ENCODE data around the gene KRTAP1-5. TPM values are rescaled to one million over a fixed set of nuclear protein-coding genes. Genes with fewer than 3 reads are reported as not detected.

The KRTAP1-5 gene
- total RNA-seq, 5 donors from 2014 or later (not counting 1 experiment from before 2014, with no cell fraction given): not detected

DNA sequence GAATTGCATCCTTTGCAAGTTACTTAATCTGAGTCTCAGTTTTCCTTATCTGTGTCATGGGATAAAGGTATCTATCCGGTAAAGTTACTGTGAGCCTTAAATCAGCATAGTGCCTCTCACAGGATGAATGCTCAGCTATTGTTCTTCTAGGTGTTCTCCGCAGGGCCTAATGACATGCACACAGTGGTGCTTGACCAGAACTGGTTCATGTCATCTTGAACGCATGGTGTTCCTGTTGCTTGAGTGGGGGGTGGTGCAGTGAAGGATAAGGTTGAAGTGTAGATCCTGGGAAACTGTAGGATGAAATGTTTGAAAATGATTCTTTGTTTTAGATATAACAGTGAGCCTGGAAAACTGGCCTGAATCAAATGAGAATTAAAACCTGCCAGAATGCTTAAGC, 46.9 kb downstream of the KRTAP1-5 start:
- WGBS (ENCODE audit: insufficient coverage): 100% methylated on average over 3 of the region's 3 CpGs
- H3K4me3 ChIP-seq (ENCODE audit: control insufficient read depth in 1 of 2, extremely low read depth in 1 of 2, low read length in 1 of 2): no peak overlapping the region
- Mint-ChIP-seq H3K4me1 (no peaks in the 10 kb centered on the region), H3K27ac (no peak overlapping the region), H3K36me3 (no peaks in the 10 kb centered on the region), H3K27me3 (peaks cover 32 to 35% of the 10 kb centered on the region in 2 donors), H3K9me3 (no peaks in the 10 kb centered on the region), H3K4me3 (no peak overlapping the region)
- peaks cover 0 to 16% of the 10 kb centered on the region in 2 experiments for H3K27me3 ChIP-seq (replicated peaks in 1 of 2; ENCODE audit: control insufficient read depth in 2 of 2, extremely low read depth in 1 of 2, insufficient read depth in 2 of 2, low read length in 1 of 2)
- no peak overlapping the region for H3K27ac ChIP-seq (ENCODE audit: low read length)
- no peaks in the 10 kb centered on the region for H3K4me1 ChIP-seq (ENCODE audit: control insufficient read depth in 1 of 2, extremely low read depth in 1 of 2, insufficient read depth in 2 of 2, low read length in 2 of 2)
- no peak for DNase-seq
- ATAC-seq (replicated peaks in 1 of 4): no peak
- ChIA-PET POLR2A (no interaction called here), CTCF (no interaction called here)
- no peaks in the 10 kb centered on the region for H3K36me3 ChIP-seq (ENCODE audit: control insufficient read depth in 2 of 2, extremely low read depth in 1 of 2, insufficient read depth in 1 of 2, low read length in 1 of 2)
- no peaks in the 10 kb centered on the region for H3K9me3 ChIP-seq

DNA sequence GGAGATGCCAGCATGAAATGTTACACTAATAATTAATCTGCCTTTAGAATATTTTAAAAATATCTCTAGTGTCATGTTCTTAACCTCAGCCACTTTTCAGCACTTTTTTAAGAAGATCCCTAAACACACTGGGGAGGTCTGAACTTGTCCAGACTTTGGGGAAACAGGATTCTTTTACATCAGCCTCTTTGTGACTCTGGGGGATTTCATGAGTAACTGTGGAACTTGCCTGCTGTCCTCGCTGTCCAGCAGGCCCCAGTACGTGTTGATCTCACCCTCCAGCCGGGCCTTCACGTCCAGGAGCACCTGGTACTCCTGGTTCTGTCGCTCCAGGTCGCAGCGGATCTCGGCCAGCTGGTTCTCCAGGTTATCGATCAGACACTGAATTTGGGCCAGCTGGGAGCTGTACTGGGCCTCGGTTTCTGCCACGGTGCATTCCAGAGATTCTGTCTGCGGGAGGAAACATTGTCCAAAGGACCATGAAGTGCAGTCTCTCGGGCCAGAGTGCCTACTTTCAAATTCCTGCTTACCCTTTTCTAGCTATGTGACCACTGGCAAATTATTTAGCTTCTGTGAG, 48.3 kb downstream of the KRTAP1-5 start:
- H3K36me3 ChIP-seq (ENCODE audit: control insufficient read depth in 2 of 2, extremely low read depth in 1 of 2, insufficient read depth in 1 of 2, low read length in 1 of 2): no peaks in the 10 kb centered on the region
- no peak overlapping the region for H3K4me3 ChIP-seq (ENCODE audit: control insufficient read depth in 1 of 2, extremely low read depth in 1 of 2, low read length in 1 of 2)
- WGBS (ENCODE audit: insufficient coverage): 77% methylated on average over 12 of the region's 13 CpGs
- H3K4me1 Mint-ChIP-seq: no peaks in the 10 kb centered on the region
- no peaks in the 10 kb centered on the region for H3K4me1 ChIP-seq (ENCODE audit: control insufficient read depth in 1 of 2, extremely low read depth in 1 of 2, insufficient read depth in 2 of 2, low read length in 2 of 2)
- ChIA-PET CTCF (no interaction called here), POLR2A (no interaction called here)
- peaks cover 0 to 16% of the 10 kb centered on the region in 2 experiments for H3K27me3 ChIP-seq (replicated peaks in 1 of 2; ENCODE audit: control insufficient read depth in 2 of 2, extremely low read depth in 1 of 2, insufficient read depth in 2 of 2, low read length in 1 of 2)
- no peaks in the 10 kb centered on the region for H3K9me3 ChIP-seq
- ATAC-seq (replicated peaks in 1 of 4) (no peak), DNase-seq (no peak)
- H3K4me3 Mint-ChIP-seq: no peak overlapping the region
- no peaks in the 10 kb centered on the region for H3K9me3 Mint-ChIP-seq
- no peaks in the 10 kb centered on the region for H3K36me3 Mint-ChIP-seq
- peaks cover 31 to 35% of the 10 kb centered on the region in 2 donors for H3K27me3 Mint-ChIP-seq
- H3K27ac ChIP-seq (ENCODE audit: low read length): no peak overlapping the region
- H3K27ac Mint-ChIP-seq: no peak overlapping the region

Other genes starting within 250 kb of the KRTAP1-5 start
- gene KRT27, start 244.7 kb downstream of the KRTAP1-5 start, total RNA-seq: not detected
- gene KRT28, start 227.2 kb downstream of the KRTAP1-5 start, total RNA-seq: not detected
- gene KRT10, start 204.6 kb downstream of the KRTAP1-5 start, total RNA-seq: 10 to 100 TPM; 27.2 to 35.3 (median 31.4) TPM
- under 1 TPM in 1 of 5 donors, not detected in 4; 0.10 TPM for gene KRT12, start 160.0 kb downstream of the KRTAP1-5 start, total RNA-seq
- under 1 TPM in 1 of 5 donors, not detected in 4; 0.47 TPM for gene KRT20, start 142.0 kb downstream of the KRTAP1-5 start, total RNA-seq
- not detected for gene KRT23, start 89.6 kb downstream of the KRTAP1-5 start, total RNA-seq
- gene KRT39, start 60.3 kb downstream of the KRTAP1-5 start, total RNA-seq: not detected
- gene KRT40, start 42.9 kb downstream of the KRTAP1-5 start, total RNA-seq: not detected
- not detected for gene KRTAP3-3, start 33.0 kb downstream of the KRTAP1-5 start, total RNA-seq
- not detected for gene KRTAP3-2, start 27.3 kb downstream of the KRTAP1-5 start, total RNA-seq
- gene KRTAP3-1, start 18.1 kb downstream of the KRTAP1-5 start, total RNA-seq: not detected
- gene KRTAP1-4, start 3.0 kb upstream of the KRTAP1-5 start, total RNA-seq: not detected
- not detected for gene KRTAP1-3, start 7.7 kb upstream of the KRTAP1-5 start, total RNA-seq
- gene KRTAP1-1, start 14.2 kb upstream of the KRTAP1-5 start, total RNA-seq: not detected
- not detected for gene KRTAP2-1, start 20.1 kb upstream of the KRTAP1-5 start, total RNA-seq
- not detected for gene KRTAP2-2, start 28.0 kb upstream of the KRTAP1-5 start, total RNA-seq
- not detected for gene KRTAP2-3, start 32.9 kb upstream of the KRTAP1-5 start, total RNA-seq
- gene KRTAP2-4, start 38.7 kb upstream of the KRTAP1-5 start, total RNA-seq: not detected
- gene KRTAP4-7, start 56.9 kb upstream of the KRTAP1-5 start, total RNA-seq: not detected
- not detected for gene KRTAP4-8, start 70.9 kb upstream of the KRTAP1-5 start, total RNA-seq
- not detected for gene KRTAP4-16, start 75.0 kb upstream of the KRTAP1-5 start, total RNA-seq
- not detected for gene KRTAP4-9, start 78.2 kb upstream of the KRTAP1-5 start, total RNA-seq
- gene KRTAP4-11, start 91.2 kb upstream of the KRTAP1-5 start, total RNA-seq: not detected
- gene KRTAP4-12, start 97.0 kb upstream of the KRTAP1-5 start, total RNA-seq: not detected
- not detected for gene KRTAP4-6, start 113.3 kb upstream of the KRTAP1-5 start, total RNA-seq
- gene KRTAP4-5, start 122.6 kb upstream of the KRTAP1-5 start, total RNA-seq: not detected
- not detected for gene KRTAP4-4, start 133.5 kb upstream of the KRTAP1-5 start, total RNA-seq
- gene KRTAP4-3, start 141.0 kb upstream of the KRTAP1-5 start, total RNA-seq: not detected
- gene KRTAP4-2, start 151.0 kb upstream of the KRTAP1-5 start, total RNA-seq: not detected
- not detected for gene KRTAP4-1, start 157.7 kb upstream of the KRTAP1-5 start, total RNA-seq
- gene KRTAP9-1, start 162.7 kb upstream of the KRTAP1-5 start, total RNA-seq: not detected
- not detected for gene KRTAP9-2, start 199.4 kb upstream of the KRTAP1-5 start, total RNA-seq
- gene KRTAP9-3, start 205.2 kb upstream of the KRTAP1-5 start, total RNA-seq: not detected
- not detected for gene KRTAP9-8, start 210.8 kb upstream of the KRTAP1-5 start, total RNA-seq
- not detected for gene KRTAP9-4, start 222.5 kb upstream of the KRTAP1-5 start, total RNA-seq
- gene KRTAP9-9, start 228.2 kb upstream of the KRTAP1-5 start, total RNA-seq: not detected
- gene KRTAP9-6, start 238.2 kb upstream of the KRTAP1-5 start, total RNA-seq: not detected
- gene KRTAP9-7, start 248.5 kb upstream of the KRTAP1-5 start, total RNA-seq: not detected

Data from T-cell (primary cell).